Epidermal melanocyte (primary cell): ENCODE measurements around the gene ATP6V1G3.
"Not testable (repeated sequence)": the region's sequence is repeated elsewhere in the genome, so short reads cannot be mapped to it uniquely, and the experiment has no call there.

ENCODE experiments used
- DNase-seq: peaks from one replicate; pipeline ENCODE4 v3.0.0; 2011; ENCODE audit warnings: low spot score; ENCODE audit not compliant: insufficient read length

The ATP6V1G3 gene, protein sequence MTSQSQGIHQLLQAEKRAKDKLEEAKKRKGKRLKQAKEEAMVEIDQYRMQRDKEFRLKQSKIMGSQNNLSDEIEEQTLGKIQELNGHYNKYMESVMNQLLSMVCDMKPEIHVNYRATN

DNA sequence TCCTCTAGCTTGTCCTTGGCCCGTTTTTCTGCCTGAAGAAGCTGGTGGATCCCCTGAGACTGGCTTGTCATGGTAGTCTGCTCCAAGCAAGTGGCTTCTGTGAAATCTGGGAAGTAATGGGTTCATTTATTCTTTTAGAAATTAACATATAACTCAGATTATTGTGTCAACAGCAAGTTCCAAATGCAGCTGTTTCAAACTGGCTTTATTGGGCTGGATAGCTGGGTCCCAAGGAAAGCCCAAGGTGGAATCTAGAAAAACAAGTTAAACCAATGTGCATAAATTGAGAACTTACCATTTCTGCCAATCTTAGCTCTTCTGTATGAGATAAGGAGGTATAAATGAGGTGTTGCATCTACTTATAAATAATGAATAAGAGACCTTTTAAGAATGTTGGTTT, at the start of gene ATP6V1G3:
ATP6V1G3 (minus strand) TSS at position 101 of the 400 bp plus-strand sequence; CDS start at position 71, 30 bp downstream.
- no peak for DNase-seq

DNA sequence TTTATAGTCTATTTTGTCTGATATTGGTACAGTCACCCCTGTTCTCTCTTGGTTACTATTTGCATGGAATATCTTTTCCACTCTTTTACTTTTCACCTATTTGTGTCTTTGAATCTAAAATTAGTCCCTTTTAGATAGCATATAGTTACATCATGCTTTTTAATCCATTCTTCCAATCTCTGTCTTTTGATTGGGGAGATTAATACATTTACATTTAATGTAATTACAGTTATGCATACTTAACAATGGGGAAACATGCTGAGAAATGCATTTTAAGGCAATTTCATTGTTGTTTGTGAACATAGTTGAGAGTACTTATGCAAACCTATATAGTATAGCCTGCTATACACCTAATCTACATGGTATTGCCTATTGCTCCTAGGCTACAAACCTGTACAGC, 48.4 kb upstream of the ATP6V1G3 start:
- DNase-seq: no peak

DNA sequence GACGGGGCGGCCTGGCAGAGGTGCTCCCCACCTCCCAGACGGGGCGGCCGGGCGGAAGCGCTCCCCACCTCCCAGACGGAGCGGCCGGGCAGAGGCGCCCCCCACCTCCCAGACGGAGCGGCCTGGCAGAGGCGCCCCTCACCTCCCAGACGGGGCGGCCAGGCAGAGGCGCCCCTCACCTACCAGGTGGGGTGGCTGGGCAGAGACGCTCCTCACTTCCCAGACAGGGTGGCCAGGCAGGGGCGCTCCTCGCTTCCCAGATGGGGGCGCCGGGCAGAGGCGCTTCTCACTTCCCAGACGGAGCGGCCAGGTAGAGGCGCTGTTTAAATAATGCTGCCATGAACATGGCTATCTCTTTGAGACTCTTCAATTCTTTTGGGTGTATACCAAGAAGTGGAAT, 43.7 kb upstream of the ATP6V1G3 start:
- no peak for DNase-seq

DNA sequence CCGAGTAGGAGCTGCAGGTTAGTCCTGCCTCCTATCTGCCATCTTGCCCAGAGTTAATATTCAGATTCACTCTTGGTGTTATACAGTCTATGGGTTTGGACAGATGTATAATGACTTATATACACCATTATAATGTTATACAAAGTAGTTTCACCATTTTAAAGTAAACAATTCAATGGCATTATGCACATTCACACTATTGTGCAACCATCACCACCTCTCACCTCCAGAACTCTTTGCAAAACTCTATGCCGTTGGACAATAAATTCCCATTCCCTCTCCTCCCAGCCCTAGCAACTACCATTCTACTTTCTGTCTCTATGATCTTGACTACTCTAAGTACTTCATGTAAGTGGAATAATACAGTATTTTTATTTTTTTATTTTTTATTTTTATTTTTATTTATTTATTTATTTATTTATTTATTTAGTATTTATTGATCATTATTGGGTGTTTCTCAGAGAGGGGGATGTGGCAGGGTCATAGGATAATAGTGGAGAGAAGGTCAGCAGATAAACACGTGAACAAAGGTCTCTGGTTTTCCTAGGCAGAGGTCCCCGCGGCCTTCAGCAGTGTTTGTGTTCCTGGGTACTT, 42.8 kb upstream of the ATP6V1G3 start:
- not testable (repeated sequence) for DNase-seq

DNA sequence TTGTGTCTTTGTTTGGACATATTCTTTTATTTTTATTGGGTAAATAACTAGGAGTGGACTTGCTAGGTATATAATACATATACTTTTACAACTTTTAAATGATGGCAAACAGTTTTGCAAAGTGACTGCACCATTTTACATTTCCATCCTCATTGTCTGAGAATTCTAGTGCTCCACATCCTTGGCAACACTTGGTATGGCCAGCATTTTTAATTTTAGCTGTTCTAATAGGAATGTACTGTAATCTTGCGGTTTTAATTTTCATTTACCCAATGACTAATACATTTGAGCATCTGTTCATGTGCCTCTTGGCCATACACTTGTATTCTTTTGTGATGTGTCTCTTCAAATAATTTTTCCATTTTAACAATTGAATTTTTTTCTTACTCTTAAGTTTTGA, 37.0 kb upstream of the ATP6V1G3 start:
- DNase-seq: no peak

DNA sequence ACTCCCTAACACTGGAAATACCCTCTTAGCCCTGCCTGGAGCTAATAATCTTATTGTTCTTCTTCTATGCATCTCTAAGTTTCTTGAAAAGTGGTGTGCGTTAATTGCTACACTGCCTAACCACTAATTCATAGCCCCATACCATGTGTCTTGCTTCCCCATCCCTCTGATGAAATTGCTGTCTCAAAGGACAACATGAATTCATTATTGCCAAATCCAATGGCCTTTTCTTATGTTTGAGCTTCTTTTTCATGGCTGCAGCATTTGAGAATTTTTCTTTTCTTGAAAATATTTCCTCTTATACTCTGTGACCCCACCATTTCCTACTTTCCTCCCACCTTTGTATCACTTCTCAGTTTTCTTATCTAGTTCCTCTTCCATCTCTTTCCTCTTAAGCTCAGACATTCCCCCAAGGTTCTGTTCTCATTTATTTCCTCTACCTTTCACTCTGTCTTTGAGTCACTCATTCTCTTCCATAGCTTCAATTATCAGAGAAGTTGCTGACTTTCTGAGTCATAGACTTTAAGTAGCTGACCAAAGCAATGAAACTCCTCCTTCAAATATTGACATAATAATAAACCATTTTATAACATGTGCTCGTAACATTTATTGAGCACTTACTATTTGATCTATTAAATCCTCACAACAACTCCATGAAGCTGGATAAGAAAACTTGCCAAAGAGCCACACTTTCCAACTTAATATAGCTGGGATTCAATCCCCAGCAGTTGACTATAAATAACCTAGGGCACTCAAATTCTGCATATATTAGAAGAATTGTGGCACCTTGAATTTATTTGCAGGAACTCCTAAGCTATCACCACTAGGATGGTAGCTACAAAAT, 35.5 kb upstream of the ATP6V1G3 start:
- no peak for DNase-seq

DNA sequence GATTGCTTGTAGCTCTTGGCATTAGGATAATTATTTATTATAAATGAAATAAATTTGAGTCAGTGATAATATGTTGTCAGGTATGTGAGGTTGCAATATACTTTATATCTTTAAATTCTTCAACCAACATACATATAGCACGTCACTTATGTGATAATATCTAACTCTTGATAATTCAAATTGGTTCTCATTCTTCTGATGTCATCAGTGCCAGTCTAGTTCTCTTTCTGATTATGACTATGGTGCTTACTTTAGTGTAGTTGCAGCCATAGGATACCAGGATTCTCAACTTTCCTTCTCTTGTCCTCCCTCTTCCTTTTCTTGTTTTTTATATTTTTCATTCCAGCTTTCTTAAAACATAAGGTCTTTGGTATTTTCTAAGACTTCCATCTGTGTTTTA, 34.8 kb upstream of the ATP6V1G3 start:
- DNase-seq: no peak

DNA sequence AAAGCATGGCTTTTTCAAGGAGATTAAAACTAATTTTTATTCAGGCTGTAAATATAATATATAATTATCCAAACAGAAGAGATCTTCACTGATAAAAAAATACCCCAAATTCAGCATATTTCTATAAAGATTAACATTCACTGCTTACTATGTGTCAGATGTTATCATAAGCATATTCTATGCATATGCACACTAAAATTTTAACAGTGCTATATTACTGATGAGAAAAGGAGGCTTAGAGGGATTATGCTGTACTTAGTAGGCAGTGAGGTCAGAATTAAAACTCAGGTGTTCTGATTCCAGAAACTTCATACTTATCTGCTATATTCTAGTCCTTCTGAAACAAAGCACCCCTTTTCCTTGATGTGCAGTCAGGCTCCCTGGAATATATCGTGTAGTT, 33.8 kb upstream of the ATP6V1G3 start:
- no peak for DNase-seq

DNA sequence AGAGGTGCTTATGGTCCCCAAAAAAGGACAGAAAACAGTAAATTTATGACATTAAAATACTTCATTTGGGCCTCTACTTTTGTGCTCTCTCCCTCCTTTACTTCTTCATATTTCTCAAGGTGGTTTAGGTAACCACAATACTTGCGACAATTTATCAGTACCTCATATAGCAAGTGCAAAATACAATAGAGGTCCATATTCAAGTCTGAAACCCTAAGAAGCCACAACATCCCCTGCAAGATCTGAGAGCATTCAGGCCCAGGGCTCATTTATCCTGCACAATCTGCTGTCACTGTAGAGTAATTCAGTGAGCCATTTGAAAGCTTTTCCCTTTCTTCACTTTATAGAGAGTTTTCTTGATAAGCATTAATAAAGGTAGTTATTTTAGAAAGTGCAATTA, 24.2 kb upstream of the ATP6V1G3 start:
- DNase-seq: no peak

DNA sequence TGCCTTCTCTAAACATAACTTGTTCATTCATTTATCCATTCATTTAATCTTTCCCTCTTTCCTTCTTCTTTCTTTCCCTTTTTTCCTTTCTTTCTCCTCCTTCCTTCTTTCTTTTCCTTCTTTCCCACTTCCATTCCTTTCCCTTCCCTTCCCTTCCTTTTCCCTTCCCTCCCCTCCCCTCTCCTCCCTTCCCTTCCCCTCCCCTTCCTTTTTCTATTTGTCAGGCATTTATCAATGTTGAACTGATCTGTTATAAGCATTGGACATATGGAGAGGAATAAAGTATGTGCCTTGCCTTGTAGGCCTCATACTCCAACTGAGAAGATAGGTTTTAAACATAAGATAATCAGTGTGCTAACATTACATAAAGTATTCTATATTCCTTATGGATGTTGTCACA, 23.7 kb upstream of the ATP6V1G3 start:
- no peak for DNase-seq

DNA sequence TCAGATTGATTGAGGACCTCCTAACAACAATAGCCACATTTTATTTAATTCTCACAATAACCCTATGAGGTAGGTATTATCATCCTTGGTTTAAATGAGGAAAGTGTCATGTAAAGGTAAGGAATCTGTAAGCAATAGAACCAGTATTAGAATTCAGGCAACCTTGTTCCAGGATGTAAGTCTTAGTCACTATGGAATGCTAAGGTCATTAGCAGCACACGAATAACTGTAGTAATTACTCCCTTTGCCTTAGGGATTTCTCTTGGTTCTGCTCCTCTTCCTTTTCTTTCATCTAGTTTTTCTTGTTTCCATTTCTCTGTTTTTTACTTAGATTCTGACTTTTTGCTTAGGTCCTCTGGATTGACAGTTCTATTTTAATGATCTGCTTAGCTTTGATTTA, 23.1 kb upstream of the ATP6V1G3 start:
- DNase-seq: no peak

DNA sequence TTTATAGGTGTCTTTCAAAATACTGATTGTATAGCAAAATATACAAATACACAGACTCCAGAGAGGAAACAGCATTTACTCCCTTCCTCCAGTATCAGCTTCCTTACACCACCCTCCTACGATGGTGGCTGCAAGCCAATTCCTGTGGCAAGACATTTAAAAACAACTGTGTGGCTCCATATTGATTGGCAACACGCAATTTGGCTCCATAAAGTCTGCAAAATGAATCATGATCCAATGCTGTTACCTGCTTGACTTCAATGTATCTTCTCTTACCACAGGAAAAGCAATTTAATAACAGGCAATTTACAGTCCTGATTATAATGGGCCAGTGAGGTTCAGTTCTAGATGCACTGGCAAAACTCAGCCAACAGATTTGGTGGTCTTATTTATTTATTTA, 19.7 kb upstream of the ATP6V1G3 start:
- peak; percentile 16 for DNase-seq

DNA sequence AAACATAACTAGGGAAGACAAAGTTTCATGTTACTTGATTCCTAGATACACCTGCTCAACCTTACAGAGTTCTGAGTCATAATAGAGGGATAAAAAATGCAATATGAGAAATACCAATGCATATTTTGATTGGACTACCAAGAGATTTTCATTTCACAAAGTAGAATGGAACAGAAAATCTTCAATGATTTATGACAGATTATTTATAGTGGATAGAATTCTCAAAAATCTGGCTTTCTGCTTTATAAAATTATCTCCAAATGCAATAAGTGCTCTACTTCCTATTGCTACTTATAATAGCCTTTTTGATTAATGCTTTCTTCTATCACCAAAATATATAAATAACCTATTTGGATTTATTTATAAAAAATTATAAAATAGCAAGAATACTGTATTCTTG, 18.9 kb upstream of the ATP6V1G3 start:
- no peak for DNase-seq

DNA sequence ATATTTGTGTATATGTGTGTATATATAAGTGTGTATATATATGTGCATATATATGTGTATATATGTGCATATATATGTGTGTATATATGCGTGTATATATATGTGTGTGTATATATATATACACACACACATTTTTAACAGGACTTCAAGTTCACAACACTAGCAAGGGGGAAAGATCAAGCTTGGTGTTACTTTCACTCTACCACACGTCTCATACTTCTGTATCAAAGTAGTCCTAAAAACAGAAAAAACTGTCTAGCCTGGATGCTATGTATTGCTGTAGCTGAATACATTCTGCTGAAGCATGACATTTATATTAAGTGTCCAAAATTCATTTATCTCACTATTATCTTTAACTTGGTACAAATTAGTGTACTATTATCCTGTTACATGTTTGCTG, 17.9 kb upstream of the ATP6V1G3 start:
- DNase-seq: no peak

DNA sequence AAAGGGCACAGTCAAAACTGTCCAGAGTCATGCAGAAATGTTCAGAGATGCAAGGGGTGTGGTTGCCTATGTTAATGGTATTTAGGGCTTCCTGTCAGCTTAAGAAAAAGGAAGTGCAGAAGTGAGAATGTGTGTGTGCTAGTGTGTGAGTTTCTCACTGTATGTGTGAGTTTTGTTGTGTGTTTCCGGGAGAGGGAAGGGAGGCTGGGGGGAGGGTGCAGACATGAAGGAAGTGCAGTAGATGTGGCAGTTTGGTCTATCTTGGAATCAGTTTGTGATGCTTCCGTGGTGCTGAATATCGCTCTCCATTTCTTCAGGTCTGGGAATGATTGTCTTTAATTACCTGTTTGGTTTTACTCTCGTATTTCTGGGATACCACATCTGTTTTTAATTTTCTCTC, 16.5 kb upstream of the ATP6V1G3 start:
- DNase-seq: no peak

DNA sequence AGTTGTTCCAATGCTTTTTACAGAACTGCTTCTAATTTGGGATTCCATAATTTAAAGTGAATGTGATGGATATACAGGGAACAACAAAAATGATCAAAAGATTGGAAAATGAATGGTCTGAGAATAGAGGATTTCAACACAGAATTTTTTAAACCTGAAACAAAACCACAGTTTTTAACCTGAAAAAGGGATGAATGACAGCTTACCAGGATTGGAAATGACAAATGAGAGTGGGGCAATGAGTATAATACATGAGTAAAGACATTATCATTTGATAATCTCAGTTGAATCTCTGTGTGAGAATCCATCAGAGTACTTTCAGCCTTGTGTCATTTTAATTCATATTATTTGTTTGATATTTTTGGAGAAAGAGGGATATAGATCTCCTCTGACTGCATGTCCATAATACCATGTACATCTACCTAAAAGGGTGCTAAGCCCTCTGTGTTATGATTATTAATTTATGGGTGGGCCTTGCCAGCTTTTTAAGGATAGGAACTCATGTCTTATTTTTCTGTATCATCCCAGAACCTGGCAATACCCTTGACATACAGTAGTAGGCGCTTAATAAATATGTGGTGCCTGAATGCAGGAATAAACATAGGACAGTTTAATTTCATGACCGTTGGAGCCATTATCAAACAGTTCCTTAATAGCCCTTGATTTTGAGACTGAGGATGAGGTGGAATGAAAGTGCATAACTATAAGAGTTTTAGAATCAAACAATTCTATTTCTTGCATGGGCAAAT, 12.4 kb upstream of the ATP6V1G3 start:
- no peak for DNase-seq

DNA sequence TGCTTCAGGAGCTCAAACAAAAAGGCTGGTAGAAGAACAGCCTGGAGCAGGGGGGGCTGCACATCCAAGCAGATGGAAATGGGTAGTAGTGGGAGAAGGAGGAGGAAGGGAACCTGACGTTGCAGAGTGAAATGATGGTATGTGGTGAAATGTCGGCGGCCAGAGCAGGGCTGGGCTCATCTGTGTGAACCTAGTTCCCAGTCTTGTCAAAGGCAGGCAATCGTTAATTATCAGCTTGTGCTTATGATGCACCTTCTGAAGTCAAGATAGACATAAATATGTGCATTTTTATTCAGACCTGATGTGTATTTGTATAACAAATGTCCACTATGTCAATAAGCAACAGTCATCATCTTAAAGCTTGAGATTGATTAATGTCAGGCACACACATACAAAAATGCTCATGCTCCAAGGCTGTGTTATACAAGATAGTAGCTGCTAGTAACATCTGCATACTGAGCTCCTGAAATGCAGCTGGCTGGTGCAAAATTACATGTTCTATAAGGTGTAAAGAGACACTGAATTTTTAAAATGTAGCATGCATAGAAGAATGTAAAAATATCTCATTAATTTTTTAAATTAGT, 10.6 kb upstream of the ATP6V1G3 start:
- no peak for DNase-seq

DNA sequence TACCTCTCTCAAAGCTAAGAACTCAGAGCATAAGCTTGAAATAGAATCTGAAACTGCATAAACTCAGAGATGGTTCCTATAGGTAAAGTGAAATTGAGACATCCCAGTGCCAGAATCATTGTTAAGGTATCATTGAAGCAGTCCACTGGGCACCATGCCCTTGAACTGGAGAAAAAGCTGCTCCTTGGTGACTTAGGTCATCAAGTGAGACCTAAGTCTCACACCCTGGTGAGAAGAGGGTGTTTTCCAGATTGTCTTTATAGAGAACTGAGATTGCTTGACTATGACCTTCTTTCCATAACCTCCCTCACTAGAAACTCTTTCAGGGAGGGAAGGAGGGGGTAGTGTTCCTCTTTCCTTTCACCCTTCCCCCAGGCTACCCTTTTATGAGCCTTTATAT, 9.4 kb upstream of the ATP6V1G3 start:
- DNase-seq: no peak

DNA sequence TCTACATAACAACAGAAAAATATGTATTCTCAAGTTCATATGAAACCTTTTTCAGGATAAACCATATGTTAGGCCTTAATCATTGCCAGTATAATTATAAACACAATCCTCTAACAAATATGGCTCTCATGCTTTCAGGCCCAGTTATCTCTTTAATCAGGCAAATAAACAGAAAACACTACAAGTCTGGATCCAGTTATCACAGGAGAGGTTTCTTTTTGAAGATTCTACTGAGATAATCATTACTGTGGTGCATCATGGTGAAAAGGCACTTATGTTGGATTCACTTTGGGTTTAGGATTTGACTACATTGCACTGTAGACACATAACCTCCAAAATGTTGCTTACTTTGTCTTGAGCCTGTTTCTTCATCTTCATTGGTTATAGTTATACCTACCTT, 8.4 kb upstream of the ATP6V1G3 start:
- DNase-seq: no peak

DNA sequence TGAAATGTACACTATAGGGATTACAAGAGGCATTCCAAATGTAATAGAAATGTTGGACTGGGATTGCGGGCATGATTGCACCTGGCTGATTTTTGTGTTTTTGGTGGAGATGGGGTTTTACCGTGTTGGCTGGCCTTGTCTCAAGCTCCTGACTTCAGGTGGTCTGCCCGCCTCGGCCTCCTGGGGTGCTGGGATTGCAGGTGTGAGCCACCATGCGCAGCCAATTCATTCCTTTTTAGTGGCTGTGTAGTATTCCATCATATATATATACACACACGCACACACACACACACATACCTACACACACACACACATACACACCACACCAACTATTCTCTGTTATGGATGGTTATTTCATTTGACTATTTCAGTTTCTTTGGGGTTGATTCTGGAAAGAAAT, 4.7 kb upstream of the ATP6V1G3 start:
- no peak for DNase-seq

DNA sequence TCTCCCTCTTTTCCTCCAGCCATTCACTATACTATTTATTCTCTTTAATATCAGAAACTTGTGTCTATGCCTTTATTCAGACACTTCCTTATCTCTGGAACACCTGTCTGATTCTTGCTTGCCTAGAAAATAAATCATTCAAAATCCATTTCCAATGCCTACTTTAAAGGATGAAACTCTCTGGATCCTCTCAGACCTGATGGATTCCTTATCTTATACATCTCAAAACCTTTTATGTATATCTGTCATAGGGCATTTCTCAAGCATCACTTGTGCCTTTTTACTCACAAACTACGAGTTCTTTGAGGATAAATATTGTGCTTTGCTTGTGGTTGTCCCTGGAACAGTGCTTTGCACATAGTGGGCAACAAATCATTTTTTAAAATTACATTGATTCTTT, 3.8 kb upstream of the ATP6V1G3 start:
- DNase-seq: no peak
